Measurements from ENCODE around the gene SIDT2.
"Not testable (repeated sequence)": the region's sequence is repeated elsewhere in the genome, so short reads cannot be mapped to it uniquely, and the experiment has no call there.

The SIDT2 gene

DNA sequence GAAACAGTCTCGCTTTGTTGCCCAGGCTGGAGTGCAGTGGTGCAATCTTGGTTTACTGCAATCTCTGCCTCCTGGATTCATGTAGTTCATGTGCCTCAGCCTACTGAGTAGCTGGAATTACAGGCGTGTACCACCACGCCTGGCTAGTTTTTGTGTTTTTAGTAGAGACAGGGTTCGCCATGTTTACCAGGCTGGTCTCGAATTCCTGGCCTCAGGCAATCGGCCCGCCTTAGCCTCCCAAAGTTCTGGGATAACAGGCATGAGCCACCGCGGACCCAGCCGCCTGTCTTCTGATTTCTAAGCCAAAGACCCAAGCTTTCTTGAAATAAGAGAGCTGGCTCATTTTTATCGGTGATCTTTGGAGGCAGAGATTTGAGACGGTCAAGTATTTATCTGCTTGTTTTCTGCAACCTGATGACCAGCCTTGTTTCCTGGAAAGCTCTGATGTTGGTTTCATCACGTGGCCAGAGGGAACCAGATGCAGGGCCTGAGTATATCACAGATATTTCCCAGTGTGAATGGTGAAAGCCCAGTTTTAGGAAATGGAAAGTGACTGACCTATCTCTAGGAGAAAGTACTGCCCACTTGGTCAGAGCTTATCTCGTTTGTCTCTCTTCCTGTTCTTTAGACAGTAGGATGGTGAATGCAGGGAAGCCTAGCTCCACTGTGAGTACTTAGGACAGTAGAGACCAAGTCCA, 5.7 kb upstream of the SIDT2 start:
- DNase-seq (ENCODE audit: low read depth), result no peak

DNA sequence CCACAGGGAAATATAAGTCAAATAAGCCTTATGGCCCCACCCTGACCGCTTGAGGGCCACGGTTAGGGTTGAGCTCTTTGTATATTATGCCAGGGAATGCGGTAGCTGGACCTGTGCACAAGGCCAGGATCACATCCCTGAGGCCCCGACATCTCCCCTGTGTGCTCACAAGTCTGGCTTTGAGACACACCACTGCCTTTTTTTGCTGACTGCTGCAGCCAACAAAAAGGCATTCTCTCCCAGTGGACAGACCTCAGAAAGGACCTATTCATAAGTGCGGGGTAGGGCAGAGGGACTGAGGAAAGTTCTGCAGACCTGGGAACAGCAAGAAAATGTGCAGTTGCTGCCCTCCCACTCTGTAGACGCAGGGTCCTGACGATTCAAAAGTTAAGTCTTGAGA, 3.4 kb upstream of the SIDT2 start:
- DNase-seq (ENCODE audit: low read depth), result no peak

DNA sequence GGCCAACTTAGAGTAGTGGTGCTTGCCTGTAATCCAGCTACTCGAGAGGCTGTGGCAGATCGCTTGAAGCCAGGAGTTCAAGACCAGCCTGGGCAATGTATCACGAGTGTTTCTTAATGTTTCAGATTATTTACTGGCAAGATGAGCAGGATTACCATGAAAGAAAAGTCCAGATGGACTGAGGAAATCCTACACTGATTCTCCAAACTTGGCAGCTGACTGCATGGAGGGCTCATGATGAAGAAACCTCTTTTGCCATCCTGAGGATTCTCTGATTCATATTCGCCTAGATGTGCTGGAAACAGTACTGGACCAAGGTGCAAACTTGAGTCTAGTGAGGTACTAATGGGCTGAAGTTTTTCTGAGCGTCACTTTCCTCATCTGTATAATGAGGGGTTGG, 2.8 kb upstream of the SIDT2 start:
- DNase-seq (ENCODE audit: low read depth), result no peak

DNA sequence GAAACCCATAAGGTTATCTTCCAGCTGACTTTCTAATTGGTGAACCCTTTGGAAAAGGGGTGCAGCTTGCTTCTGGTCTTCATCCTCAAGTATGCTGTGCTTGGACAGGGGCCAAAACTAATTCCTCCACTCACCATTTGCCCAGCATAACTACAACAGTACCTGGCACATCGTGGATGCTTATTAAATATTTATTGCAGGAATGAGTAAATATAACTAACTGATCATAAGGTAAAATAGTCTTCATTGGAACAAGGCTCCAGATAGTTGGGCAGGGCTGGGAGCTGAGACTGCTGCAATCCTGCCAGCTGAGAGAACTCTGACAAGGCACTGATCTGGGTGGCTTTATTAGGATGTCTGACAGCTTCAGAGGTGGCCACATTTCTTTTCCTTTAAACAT, 2.4 kb upstream of the SIDT2 start:
- no peak for DNase-seq (ENCODE audit: low read depth)

DNA sequence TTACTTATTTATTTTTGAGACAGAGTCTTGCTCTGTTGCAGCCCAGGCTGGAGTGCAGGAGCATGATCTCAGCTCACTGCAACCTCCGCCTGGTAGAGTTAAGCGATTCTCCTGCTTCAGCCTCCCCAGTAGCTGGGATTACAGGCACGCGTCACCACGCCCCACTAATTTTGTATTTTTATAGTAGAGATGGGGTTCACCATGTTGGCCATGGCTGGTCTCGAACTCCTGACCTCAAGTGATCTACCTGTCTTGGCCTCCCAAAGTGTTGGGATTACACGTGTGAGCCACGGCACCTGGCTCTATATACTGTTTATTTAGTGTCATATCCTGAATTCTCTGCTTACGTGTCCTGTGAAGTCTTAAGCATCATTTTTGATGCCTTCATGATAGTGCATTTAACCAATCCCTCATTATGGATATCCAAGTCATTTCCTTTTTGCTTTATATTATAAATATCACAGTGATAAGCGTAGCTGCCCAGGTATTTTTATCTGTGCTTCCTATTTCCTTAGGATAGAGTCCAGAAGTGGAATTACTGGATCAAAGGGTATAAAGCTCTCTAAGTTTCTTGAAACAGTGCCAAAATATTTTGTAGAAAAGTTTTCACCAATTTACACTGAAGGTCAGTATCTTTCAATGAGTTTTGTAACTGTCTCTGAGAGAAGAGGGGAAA, 871 bp upstream of the SIDT2 start:
- DNase-seq (ENCODE audit: low read depth), result no peak

DNA sequence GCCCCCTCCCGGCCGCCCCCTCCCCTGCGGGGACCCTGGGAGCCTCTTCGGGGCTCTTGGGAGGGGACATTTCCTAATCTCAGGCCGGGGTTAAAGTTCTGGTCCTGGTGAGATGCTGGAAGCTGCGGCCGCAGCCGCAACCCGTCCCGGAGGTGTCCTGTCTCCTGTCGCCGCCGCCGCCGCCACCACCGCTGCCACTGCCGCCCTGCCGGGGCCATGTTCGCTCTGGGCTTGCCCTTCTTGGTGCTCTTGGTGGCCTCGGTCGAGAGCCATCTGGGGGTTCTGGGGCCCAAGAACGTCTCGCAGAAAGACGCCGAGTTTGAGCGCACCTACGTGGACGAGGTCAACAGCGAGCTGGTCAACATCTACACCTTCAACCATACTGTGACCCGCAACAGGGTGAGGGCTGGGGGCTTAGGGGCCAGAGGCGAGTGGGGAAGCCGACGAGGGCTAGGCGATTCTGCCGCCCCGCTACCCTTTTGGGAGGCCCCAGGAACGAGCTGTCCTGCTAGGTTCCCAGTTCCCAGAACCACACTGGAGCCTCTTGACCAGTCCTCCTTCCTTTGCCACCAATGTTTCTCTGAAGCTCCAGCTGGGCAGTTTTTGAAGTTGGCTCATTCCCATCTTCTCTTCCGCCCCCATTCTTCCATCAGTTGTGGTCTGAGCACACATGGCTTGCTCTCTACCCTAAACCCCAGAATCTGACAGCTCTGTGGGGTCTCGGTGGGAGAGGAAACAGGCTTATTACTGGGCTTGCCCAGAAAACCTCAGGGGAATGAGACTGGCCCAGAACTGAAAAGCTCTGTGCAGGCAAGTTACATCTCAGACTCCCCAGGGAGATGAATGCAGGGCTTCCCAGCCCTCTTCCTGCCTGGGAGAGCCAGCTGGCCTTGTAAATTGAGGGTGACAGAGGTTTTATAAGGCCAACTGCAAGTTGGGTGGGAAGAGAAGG, 781 bp downstream of the SIDT2 start:
- peak; percentile 37 for DNase-seq (ENCODE audit: low read depth)

DNA sequence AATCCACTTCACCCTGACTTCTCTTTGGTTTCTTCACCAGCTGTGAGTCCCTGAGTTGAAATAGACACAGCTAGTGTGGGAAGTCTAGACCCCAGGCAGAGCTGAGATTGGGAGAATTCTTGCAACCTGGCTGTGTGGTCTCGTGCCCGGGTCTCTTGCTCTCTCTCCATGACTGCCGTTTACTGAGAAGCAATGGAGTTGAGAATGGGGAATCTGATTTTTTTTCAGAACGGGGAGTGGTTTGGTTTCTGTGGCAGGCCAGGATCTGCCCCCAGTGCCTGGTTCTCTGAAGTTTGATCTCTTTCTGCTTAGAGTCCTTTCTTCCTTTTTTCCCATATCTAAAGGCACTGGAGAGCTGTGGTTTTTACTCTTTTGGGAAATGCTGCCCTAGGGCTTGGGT, 1.5 kb downstream of the SIDT2 start:
- DNase-seq (ENCODE audit: low read depth), result no peak

DNA sequence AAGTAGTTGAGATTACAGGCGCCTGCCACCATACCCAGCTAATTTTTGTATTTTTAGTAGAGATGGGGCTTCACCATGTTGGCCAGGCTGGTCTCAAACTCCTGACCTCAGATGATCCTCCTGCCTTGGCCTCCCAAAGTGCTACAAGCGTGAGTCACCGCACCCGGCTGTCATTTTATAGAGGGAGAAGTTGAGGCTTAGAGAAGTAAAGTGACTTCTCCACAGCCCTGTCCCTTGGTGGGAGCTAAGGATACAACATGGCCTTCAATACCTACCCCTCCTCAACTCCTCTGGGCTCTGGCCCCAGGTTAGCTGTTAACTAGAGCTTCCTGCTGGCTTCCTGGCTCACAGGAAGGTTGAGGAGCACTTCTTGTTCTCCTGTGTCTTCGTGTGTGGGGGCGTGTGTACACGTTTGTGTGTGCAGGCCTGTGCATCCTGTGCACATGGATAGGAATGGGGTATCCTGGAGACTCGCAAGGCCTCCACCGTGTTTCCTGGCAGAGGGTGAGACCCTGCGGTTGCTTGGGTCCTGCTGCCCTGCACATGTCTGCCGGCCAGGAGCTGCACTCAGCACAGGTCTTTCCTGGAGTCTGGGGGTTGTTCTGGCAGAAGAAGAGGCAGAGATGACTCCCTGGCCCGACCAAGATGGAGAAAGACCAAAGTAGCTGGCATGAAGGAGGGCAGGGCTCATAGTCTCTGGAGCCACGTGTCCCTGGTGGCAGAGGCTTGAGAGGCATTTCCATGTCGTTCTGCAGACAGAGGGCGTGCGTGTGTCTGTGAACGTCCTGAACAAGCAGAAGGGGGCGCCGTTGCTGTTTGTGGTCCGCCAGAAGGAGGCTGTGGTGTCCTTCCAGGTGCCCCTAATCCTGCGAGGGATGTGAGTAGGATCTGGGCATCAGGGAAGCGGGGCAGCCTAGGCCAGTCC, 2.4 kb downstream of the SIDT2 start:
- peak; percentile 25 for DNase-seq (ENCODE audit: low read depth)

DNA sequence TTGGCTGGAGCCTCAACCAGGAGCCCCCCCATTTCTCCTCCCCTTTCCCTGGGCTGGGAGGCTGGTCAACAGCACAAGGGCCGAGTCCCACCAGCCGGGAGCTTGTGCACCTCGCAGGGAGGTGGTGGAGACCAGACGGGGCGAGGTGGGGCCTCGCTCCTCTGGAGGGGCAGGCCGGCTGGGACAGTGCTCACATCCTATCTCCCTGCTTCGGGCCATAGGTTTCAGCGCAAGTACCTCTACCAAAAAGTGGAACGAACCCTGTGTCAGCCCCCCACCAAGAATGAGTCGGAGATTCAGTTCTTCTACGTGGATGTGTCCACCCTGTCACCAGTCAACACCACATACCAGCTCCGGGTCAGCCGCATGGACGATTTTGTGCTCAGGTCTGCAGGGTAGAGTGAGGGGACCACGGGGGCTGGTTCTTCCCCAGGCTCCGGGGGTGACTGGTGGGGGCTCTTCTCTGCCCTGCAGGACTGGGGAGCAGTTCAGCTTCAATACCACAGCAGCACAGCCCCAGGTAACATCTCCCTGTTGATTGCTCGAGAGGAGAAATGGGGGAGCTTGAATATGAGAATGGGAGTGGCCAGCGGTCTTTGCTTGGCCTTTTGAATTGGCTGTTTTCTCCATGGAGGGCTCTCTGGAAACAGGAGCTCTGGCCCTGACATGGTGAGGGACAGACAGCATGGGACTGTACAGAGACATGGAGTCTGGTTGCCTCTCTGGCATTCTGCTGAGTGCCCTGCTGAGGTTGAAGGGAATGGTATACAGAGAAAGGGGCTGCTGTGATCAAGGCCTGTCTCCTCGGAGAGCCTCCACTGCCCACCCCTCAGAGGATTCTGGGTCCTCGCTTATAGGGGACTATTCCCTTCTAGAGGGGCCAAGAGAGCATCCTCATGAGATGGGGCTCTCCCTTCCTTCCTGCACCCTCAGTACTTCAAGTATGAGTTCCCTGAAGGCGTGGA, 3.3 kb downstream of the SIDT2 start:
- DNase-seq (ENCODE audit: low read depth), result no peak

DNA sequence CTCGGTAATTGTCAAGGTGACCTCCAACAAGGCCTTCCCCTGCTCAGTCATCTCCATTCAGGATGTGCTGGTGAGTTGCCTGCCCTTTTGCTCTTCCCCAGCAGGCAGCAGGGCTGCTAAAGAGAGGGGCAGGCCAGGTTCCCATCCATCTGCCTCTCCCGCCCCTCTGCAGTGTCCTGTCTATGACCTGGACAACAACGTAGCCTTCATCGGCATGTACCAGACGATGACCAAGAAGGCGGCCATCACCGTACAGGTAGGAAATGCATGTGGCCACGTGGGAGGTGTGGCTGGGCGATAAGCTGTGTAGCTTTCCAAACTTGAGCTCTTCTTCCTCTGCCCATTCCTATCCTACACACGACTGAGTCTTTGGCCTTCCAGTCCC, 4.0 kb downstream of the SIDT2 start:
- DNase-seq (ENCODE audit: low read depth), result no peak

DNA sequence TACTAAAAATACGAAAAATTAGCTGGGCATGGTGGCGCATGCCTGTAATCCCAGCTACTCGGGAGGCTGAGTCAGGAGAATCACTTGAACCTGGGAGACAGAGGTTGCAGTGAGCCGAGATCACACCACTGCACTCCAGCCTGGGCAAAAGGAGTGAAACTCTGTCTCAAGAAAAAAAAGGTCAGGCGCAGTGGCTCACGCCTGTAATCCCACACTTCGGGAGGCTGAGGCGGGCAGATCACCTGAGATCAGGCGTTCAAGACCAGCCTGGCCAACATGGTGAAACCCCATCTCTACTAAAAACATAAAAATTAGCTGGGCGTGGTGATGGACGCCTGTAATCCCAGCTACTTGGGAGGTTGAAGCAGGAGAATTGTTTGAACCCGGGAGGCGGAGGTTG, 4.6 kb downstream of the SIDT2 start:
- DNase-seq (ENCODE audit: low read depth), result not testable (repeated sequence)

DNA sequence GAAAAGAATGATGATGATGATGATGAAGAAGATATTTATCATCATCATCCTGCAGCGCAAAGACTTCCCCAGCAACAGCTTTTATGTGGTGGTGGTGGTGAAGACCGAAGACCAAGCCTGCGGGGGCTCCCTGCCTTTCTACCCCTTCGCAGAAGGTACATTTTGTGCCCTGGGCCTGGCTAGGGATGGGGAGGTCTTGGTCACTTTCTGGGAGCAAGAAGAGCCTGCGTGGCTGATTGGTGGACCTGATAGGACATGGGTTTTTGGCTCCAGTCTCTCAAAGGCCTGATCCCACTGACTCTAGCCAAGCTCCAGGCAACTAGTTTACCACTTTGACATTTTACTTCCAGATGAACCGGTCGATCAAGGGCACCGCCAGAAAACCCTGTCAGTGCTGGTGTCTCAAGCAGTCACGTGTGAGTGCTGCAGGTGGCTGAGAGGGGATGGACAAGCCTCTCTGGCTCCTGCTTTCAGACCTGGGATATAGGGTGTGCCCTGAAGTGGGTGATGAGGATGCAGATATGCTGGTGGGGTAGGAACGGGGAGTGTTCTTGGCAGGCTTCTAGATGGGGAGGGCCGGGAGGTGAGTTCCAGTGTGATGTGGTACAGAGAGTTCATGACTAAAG, 5.3 kb downstream of the SIDT2 start:
- DNase-seq (ENCODE audit: low read depth), result no peak

DNA sequence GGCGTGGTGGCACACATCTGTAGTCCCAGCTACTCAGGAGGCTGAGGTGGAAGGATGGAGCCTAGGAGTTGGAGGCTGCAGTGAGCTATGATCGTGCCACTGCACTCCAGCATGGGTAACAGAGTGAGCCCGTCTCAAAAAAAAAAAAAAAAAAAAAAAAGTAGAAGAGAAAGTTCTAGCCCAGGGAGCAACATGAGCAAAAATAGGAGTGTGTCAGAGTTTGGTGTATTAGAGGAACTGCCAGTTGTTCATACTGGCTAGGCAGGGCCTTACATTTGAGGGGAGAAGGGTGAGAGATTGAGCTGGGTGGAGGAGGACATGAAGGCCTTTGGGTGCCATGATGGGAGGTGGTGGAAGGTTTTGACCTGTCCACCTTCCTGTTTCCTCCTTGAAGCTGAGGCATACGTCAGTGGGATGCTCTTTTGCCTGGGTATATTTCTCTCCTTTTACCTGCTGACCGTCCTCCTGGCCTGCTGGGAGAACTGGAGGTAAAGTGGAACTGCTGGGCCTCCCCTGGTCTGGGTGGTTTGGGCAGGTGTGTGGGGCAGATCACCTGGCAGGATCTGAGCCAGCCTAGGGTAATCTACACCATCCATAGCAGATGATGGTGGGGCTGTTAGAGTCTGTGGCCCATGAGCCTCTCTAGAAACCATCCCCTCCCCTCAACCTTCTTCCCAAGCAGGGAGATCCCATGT, 7.3 kb downstream of the SIDT2 start:
- no peak for DNase-seq (ENCODE audit: low read depth)

DNA sequence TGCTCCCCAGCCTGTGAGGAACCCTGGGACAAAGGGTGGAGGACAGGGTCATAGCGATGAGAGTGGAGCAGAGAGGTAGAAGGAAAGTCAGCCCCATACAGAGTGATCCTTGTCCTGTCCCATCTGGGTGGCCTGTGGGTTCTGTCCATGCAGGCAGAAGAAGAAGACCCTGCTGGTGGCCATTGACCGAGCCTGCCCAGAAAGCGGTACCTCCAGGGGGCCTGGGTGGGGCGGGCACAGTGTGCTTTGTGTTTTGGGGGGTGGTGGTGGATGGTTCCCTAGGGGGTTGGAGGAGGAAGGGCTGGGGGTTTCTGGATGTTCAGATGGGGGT, 7.9 kb downstream of the SIDT2 start:
- no peak for DNase-seq (ENCODE audit: low read depth)

DNA sequence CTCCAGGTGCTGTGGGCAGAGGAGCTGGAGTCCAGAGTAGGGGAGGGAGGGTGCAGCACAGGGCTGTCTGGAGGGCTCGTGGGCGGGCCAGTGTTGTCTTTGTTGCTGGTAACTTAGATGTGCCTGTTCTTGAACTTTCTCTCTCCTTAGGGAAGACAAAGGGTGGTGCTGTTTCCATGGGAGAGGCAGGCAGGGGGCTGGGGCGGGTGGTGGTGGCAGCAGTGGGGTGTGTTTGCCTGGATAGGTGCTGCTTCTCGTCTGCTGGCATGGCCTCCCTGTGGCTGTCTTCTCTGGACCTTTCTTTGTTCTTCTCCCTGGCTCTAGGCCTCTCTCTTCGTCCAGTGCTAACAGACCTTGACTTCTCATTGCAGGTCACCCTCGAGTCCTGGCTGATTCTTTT, 8.5 kb downstream of the SIDT2 start:
- DNase-seq (ENCODE audit: low read depth), result no peak

DNA sequence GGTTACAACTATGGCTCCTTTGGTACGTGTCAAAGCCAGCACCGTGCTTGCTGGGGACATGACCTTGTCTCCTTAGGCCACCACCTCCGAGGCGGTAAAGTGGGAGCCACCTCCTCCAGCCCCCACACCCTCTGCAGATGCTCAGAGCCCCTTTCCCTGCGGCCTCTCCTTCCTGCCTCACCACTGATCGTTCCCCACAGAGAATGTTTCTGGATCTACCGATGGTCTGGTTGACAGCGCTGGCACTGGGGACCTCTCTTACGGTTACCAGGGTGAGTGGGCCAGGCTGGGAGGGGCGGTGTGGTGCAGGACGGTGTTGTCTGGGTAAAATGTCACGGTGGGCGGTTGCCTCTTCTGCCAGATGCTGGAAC, 8.9 kb downstream of the SIDT2 start:
- no peak for DNase-seq (ENCODE audit: low read depth)

DNA sequence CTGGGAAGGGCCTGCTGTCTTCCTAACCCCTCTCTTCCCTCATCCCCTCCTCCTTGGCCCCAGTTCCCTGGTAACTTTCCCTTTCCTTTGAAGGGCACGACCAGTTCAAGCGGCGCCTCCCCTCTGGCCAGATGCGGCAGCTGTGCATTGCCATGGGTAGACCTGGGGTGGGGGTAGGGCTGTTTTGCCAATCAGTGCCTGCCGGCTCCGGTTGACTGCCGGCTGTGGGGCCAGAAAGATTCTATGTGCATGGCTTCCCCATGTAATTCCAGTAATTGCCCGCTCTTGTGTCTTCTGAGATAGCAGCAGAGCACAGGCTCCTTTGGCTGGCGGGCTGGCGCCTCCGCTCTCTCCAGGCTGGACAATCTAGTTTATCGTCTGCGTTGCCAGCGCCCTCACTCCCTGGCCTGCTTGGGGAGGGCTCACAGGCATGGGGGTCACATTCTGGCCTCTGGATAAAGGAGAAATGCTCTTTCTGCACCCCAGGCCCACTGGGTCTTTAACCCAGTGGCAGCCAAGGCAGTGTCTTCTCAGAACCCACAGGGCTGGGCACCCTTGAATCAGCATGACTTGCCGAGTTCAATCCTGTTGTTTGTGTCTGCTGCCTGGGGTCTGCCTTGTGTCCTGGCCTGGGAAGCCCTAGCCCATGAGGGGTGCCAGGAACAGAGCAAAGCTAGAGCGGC, 9.4 kb downstream of the SIDT2 start:
- no peak for DNase-seq (ENCODE audit: low read depth)

DNA sequence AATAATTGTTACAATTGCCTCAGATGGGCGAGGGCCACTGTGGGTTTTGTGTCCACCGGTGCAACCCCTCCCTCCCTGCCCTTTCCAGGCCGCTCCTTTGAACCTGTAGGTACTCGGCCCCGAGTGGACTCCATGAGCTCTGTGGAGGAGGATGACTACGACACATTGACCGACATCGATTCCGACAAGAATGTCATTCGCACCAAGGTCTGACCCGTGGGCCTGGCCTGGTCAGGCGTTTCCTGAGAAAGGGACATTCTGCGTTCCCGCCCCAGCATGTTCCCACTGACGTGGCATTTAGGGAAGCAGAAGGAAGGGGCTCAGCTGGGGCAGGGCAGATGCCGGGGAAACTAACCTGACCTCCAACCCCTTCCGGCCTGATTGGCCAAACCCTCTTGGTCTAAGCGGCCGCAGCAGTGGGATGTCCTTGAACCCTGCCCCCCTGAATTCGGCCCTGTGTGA, 10.1 kb downstream of the SIDT2 start:
- no peak for DNase-seq (ENCODE audit: low read depth)
